HG03460 (cell line): ENCODE data around the gene PTPRA.
"Not testable (repeated sequence)": the region's sequence is repeated elsewhere in the genome, so short reads cannot be mapped to it uniquely, and the experiment has no call there.

Experiments used
- ATAC-seq: cut with Tn5 transposase; IDR thresholded peaks from one replicate; pipeline ENCODE4 v1.9.1; 2021; ENCODE audit not compliant: unreplicated experiment

PTPRA gene

DNA sequence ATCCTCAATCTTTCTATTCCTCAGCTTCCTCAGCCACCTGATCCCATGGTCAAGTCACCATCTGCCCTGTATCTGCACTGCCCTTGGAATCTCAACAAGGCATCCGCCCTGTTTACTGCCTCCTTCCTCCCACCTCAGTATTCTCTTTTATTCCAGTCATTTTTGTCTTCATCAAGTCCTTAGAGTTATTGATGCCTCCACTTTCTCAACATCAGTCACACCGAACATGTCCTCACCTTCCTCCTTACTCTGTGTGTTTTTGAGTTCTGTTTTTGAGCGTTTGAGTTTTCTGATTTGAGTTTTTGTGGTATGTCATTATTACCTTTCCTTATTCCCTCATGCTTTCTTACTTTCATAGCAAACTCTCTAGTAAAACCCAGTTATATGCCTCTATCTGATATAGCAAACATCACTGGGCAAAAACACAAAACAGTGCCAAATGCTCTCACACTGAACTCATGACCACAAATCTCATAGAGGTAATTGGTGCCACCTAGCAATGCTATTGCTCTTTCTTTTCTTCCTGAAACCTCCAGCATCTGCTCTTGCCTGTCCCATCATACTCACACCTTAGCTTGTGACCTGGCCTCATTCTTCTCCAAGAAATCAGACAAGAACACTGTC lies 158.4 kb downstream of the PTPRA start:
- no peak for ATAC-seq

DNA sequence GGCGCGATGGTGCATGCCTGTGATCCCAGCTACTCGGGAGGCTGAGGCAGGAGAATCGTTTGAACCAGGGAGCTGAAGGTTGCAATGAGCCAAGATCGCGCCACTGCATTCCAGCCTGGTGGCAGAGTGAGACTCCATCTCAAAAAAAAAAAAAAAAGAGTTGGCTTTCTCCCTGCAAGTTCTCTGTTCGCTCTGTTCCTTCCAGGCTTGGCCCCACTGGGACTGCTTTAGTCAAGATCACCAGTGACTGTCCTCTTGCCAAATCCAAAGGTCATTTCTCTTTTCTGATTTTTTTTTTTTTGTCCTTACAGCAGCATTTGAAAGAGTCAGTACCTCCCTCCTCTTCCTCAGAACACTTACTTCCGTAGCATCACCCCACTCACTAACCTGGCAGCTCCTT lies 159.3 kb downstream of the PTPRA start:
- no peak for ATAC-seq

DNA sequence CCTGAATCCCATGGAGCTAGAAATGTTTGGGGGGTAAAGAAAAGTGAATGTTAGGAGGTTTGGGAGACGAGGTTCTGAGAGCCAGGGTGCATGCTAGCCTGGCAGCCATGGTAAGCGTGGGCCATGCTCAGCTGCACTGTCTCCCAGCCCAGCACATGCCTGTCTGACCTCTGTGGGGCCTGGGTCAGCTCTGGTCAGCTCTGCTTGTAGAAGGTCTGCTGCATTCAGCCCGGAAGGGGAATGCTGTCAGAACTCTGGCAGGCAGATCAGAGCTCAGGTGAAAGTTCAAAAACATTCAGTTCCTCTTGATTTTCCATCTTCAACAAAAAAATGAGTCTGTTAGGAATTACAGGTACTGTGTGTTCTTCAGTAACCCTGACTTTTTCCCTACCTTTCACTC lies 164.4 kb downstream of the PTPRA start:
- ATAC-seq, result no peak

DNA sequence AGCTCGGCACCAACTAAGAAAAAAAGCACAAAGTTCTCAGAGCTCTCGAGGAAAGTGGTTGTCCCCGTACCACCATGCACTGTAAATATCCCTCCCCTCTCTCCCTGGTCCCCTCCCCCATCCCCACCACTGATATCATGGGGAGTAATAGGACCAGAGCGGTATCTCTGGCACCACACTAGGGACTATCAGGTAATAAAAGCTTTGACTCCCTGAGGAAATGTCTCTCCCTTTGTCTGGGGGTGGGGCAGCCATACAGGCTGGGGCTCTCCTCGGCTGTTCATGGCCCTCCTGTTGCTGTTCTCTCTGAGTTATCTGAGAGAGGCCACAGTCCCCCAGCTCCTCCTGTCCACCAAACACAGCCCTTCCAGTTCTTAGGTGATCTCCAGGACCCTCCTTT lies 165.2 kb downstream of the PTPRA start:
- ATAC-seq, result no peak

DNA sequence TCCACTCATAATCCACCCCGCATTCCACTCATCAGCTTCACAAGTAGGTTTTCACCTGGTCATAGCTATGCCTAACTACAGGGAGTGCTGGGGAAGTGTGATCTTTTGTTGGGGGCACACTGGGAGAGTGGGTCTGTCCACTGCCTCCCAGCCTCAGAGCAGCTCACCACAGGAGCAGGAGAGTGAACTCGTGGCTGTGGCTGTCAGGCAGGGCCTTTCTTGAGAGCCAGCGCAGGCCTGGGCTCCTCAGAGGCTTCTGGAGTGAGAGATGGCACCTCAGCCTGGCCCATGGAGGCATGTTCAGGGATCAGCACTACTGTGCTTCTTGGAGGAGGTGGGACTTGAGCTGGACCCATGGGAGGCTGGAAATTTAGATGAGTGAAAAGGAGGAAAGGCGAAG lies 166.1 kb downstream of the PTPRA start:
- ATAC-seq, result no peak

DNA sequence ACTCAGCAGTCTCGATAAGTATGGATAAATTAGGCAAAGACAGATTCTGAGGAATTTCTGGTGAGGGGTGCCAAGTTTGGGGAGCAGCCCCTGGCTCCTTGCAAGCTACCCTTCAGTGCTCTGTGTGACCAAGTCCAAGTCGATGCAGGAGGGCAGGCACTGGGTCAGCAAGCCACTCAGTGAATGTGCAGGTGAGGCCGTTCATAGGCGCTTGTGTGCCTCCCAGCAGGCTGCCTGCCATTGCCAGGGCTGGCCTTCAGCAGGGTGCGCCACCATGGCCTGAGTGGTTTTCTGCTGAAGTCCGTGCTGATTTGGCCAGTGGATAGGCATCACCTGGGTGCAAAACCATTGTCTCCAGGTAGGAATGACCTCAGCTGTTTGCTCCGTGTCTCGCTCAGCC lies 166.8 kb downstream of the PTPRA start:
- ATAC-seq, result no peak

DNA sequence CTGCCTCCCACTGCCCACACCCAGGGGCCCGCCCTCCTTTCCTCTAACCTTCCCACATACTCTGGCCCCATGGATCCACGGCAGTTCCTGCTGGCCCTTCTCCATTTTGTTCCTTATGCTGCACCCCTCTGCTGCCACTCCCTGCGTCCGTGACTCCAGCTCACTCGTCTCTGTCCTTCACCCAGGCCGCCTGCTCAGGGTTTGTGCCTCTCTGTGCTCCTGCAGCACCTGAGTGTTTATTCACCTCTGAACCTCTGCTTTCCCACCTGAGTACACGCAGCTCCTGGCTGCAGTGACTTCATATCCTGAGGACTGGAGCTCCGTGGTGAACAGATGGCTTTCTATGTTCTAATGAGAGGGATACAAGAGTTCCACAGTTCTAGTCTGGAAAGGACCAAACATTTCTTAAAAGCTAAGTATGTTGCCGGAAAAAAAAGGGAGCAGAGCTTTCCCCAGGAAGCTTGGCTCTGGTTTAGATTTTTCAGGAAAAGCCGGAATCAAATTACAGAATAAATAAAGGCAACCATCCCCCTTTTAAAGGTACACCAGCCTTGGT lies 168.7 kb downstream of the PTPRA start:
- no peak for ATAC-seq

DNA sequence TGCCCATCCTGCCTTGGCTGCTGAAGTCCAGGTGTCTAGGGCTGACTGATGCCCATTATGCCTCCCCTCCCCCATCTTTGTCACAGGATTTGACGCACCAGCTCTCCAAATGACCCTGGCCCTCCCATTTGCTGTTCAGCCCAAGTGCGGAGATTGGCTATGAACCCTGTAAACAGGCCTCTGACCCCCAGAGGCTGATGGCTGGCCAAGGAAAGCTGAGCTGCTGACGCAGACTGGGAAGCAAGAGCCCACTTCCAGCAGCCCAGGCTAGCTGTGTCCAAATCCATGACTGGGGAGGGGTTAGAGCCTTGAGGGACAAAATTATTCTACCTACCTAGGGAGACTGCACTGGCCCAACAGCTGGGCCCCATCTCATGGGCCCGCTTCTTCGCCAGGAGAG lies 169.3 kb downstream of the PTPRA start:
- ATAC-seq, result no peak

DNA sequence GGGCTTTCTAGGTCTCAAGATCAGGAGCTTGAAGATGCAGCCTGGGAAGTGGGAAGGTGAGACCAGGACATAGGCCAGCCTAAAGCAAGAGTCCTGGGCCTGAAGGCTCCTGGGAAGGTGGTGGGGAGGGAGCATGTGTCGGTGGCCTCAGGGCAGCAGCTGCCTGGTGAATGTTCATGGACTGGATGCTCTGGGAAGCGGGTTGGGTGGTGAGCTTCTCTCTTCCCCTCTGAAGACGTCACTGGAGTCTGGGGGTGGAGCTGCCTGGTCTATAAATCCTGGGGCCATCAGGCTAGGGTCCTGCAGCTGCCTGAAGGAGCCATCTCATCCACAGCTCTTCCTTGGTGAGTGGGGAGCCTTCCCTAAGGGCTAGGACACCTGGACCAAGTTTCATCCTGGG lies 170.0 kb downstream of the PTPRA start, which contains the start of gene GNRH2:
GNRH2 (plus strand) TSS at position 301 of the 400 bp plus-strand sequence. CDS start 793 bp downstream, outside the sequence.
- no peak for ATAC-seq

DNA sequence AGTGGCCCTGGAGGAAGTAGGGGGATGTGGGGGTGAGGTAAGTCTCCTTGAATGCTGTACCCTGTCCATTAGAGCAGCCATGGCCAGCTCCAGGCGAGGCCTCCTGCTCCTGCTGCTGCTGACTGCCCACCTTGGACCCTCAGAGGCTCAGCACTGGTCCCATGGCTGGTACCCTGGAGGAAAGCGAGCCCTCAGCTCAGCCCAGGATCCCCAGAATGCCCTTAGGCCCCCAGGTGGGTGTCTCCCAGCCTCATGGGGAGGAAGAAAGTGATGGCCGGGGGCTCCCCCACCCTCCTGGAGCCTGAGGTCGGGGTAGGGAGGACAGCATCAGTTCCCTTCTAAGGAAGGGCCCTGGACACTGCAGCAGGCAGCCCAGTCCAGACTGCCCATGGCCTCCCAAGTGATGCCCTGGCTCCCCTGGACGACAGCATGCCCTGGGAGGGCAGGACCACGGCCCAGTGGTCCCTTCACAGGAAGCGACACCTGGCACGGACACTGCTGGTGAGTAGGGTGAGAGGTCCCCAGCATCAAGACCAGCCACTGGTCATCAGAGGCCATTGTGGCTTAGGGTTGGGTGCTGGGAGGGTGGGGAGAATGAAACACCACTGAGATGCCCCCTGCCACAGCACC lies 171.2 kb downstream of the PTPRA start:
- ATAC-seq, result no peak

DNA sequence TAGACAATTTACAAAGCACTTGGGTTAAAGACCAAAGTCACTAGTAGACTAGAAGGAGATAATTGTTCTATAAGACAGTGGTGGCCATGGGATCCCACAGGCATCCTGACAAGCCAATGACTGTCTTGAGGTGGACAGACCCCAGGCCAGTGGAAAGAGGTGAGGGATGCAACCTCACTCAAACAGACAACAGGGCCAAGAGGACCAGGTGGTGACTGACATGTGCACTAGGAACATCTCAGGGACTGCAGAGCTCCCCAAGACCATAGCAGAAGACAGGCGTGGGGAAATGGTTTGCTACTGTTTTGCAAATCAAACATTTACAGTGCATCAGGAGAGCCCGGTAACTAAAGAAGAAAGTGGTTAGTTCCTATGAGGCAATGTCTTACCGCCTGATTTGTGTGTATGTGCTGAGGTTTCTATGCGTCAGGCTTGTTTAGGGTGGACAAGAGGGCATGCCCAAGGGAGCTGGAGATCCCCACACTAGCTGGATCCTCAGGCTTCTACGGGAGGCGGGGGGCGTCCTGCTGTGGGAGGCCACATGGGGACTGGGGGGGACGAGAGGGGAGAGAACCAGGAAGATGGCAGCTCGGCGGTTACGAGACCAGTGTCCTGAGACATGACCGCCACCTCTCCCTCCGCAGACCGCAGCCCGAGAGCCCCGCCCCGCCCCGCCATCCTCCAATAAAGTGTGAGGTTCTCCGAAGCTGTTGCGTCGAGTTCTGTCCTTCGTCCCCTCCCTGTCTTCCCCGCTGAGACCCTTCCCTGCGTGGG lies 171.9 kb downstream of the PTPRA start:
- ATAC-seq, result peak; percentile 43

DNA sequence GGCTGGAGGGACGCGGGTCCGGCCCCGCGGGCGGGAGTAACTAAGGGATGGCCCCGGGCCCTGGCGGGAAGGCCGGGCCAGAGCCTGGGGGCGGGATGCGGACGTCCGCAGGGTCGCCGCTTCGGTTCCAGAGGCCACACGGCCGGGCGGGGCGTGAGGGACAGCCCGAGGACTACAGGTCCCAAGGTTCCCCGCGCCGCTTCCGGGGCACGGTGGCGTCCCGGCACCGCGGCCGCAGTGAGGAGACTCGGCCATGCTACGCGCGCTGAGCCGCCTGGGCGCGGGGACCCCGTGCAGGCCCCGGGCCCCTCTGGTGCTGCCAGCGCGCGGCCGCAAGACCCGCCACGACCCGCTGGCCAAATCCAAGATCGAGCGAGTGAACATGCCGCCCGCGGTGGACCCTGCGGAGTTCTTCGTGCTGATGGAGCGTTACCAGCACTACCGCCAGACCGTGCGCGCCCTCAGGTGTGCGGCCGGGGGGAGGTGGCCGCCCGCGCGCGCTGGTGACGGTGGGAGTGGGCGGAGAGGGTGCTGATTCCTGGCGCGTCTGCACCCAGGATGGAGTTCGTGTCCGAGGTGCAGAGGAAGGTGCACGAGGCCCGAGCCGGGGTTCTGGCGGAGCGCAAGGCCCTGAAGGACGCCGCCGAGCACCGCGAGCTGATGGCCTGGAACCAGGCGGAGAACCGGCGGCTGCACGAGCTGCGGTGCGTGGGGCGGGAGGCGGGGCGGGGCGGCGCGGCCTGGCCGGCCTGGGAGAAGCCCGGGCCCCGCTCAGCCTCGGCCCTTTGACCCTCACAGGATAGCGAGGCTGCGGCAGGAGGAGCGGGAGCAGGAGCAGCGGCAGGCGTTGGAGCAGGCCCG lies 172.8 kb downstream of the PTPRA start, which contains the start of gene MRPS26:
MRPS26 (plus strand) TSS at position 237 of the 861 bp plus-strand sequence; CDS start at position 254, 17 bp downstream.
- peak; percentile 88 for ATAC-seq

DNA sequence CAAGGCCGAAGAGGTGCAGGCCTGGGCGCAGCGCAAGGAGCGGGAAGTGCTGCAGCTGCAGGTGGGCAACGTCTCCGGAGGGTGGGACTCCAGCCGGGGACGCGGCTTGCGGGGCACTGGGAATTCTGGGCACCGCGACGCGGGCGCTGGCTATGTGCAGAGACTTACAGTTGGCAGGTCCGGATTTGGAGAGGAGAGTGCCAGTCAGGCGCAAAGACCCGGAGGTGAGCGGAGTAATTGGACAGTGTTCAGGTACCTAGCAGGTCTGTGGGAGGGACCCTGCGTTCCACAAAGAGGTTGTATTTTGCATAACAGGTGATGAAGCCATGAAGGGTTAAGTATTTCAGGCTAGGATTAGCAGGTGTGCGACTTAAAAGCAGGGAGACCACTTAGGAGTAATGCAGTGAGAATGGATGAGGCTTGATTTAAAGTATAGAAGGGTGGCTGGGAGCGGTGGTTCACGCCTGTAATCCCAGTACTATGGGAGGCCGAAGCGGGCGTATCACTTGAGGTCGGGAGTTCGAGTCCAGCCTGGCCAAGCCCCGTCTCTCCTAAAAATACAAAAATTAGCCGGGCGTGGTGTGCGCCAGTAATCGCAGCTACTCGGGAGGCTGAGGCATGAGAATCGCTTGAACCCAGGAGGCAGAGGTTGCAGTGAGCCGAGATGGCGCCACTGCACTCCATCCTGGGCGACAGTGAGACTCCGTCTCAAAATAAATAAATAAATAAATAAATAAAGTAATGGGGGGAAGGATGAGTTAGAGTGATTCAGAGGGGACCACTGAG lies 173.6 kb downstream of the PTPRA start:
- ATAC-seq, result no peak

DNA sequence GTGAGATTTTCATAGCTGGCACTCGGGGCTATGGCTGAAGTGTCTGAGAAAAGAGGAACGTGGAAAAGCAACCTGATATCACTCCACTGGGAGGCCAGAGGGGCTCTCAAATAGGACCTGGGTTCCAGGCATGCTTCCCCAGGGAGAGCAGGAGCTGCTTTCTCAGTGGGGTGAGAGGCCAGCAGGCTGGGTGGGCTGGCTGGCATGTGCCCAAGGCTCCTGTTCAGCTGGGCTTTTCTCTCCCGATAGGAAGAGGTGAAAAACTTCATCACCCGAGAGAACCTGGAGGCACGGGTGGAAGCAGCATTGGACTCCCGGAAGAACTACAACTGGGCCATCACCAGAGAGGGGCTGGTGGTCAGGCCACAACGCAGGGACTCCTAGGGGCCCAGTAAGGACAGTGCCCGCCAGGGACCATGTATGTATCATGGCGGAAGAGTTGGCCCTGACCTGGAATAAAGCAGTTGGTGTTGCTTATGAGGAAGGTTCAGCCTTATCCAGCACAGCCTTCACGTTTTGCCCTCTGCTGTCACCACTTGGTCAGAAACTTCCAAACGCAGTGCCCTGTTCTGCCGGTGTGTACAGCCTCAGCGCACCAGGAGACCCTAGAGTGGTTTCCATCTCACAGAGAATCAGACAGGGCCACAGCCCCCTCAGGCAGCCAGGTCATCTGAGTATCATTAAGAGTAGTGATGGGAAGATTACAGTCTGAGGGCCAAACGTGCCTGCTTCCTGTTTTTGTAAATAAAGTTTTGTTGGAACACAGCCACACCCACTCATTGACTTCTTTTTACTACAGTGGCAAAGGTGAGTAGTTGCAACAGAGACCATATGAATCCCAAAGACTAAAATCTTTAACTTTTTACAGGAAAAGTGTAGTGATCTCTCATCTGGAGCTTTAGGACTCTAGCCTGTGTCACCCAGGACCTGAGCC lies 174.5 kb downstream of the PTPRA start:
- ATAC-seq, result no peak

DNA sequence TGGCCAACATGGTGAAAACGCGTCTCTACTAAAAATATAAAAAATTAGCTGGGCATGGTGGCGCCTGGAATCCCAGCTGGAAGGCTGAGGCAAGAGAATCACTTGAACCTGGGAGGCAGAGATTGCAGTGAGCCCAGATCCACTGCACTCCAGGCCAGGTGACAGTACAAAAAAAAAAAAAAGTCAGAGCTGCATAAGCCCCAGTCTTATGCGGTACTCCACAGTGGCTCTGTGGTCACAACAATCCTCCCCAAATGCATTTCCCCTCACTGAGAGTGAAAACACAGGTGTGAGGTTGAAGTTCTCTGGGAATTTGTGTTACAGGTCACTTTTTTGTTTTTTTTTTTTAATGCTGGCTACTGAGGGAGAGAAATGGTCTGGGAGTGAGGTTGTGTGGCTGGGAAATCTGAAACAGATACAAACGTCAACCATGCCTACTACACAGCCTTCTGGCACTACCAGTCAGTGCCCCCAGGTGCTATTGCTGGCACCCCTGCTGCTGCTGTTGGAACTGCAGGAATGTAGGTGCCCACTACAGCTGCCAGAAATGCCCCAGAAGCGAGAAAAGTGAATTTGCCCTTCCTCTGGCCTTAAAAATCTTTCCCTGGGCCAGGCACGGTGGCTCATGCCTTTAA lies 178.2 kb downstream of the PTPRA start:
- ATAC-seq, result no peak

DNA sequence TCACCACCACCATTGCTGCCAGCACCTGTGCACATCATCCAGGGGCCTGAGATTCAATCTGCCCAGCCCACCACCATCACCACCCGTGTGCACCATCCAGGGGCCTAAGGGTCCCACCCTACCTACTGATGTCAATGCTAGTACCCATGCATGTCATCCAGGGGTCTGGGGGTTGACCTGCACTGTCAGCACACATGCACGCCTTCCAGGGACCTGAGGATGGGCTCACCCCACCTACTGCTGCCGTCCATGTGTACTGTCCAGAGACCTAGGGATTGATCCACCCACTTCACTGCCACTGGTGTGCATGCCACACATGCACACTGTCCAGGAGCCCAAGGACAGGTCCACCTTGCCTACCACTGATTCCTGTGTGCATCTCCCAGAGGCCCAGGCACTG lies 186.2 kb downstream of the PTPRA start:
- ATAC-seq, result no peak

DNA sequence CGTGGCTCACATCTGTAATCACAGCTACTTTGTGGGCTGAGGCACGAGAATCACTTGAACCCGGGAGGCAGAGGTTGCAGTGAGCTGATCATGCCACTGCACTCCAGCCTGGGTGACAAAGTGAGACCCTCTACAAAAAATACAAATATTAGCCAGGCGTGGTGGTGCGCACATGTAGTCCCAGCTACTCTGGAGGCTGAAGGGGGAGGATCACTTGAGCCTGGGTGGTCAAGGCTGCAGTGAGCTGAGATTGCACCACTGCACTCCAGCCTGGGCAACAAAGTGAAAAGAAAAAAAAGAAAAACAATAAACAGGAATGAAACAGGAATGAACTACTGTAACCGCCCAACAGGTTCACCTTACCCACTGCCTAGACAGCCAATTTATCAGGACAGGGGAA lies 190.8 kb downstream of the PTPRA start:
- ATAC-seq, result not testable (repeated sequence)
